Liver (tissue), 9 donors: ENCODE measurements around the gene CREB3L1. TPM values are rescaled to one million over a fixed set of nuclear protein-coding genes. Genes with fewer than 3 reads are reported as not detected.

Experiments used
- DNase-seq: peaks from one replicate; pipeline ENCODE4 v3.0.0-alpha.2; 2017; ENCODE audit warnings: low spot score
- H3K27ac ChIP-seq, 2 donors: one replicate each; pipeline ENCODE4 v1.7.0; 2013; ENCODE audit warnings: inconsistent platforms in 2 of 2, low read length in 2 of 2, control low read depth in 1 of 2, low read depth in 1 of 2, mild to moderate bottlenecking in 1 of 2
- H3K27me3 ChIP-seq, 4 donors: one replicate each; pipeline versions ENCODE4 v1.6.1 to v1.7.0; 2013; ENCODE audit warnings: low read length in 3 of 4, inconsistent platforms in 1 of 4, mild to moderate bottlenecking in 1 of 4, moderate library complexity in 1 of 4; ENCODE audit not compliant: control insufficient read depth in 4 of 4, insufficient read depth in 4 of 4
- H3K36me3 ChIP-seq, 4 donors: one replicate each; pipeline versions ENCODE4 v1.6.1 to v1.7.0; 2013; ENCODE audit warnings: low read length in 3 of 4, mild to moderate bottlenecking in 3 of 4, low read depth in 1 of 4, moderate library complexity in 1 of 4; ENCODE audit not compliant: control insufficient read depth in 4 of 4, insufficient read depth in 3 of 4
- H3K4me1 ChIP-seq, 4 donors: one replicate each; pipeline versions ENCODE4 v1.6.1 to v1.7.0; 2013; ENCODE audit warnings: low read length in 3 of 4, mild to moderate bottlenecking in 3 of 4, moderate library complexity in 1 of 4; ENCODE audit not compliant: control insufficient read depth in 4 of 4, insufficient read depth in 4 of 4
- H3K4me3 ChIP-seq, 3 donors: one replicate each; pipeline versions ENCODE4 v1.6.1 to v1.7.0; 2013; ENCODE audit warnings: low read length in 3 of 3, control low read depth in 1 of 3, low read depth in 1 of 3, mild to moderate bottlenecking in 1 of 3
- H3K9ac ChIP-seq, 2 donors: one replicate each; pipeline ENCODE4 v1.7.0; 2013; ENCODE audit warnings: low read length in 2 of 2, mild to moderate bottlenecking in 2 of 2, moderate library complexity in 2 of 2, control low read depth in 1 of 2, low read depth in 1 of 2
- H3K9me3 ChIP-seq, 4 donors: one replicate each; pipeline versions ENCODE4 v1.6.1 to v1.7.0; 2013; ENCODE audit warnings: low read length in 3 of 4; ENCODE audit not compliant: control insufficient read depth in 4 of 4
- EGR1 ChIP-seq, 2 donors: IDR thresholded peaks; 2 replicates each; pipeline ENCODE4 v1.6.1; 2016 to 2018; ENCODE audit warnings: antibody characterized with exemption in 2 of 2, low read depth in 2 of 2
- FOXA2 ChIP-seq: IDR thresholded peaks from 2 replicates; pipeline ENCODE4 v1.6.1; 2016; ENCODE audit warnings: antibody characterized with exemption
- GABPA ChIP-seq, 2 donors: IDR thresholded peaks in 1 of 2; conservative IDR thresholded peaks in 1 of 2; 2 replicates each; pipeline ENCODE4 v1.6.1; 2016; ENCODE audit warnings: antibody characterized with exemption in 2 of 2, mild to moderate bottlenecking in 1 of 2, moderate library complexity in 1 of 2
- HNF4A ChIP-seq, 2 donors: conservative IDR thresholded peaks; 2 replicates each; pipeline ENCODE4 v1.6.1; 2016; ENCODE audit warnings: antibody characterized with exemption in 2 of 2, mild to moderate bottlenecking in 2 of 2
- HNF4G ChIP-seq: IDR thresholded peaks from 2 replicates; pipeline ENCODE4 v1.6.1; 2016; ENCODE audit warnings: antibody characterized with exemption
- JUND ChIP-seq, 2 donors: IDR thresholded peaks; 2 replicates each; pipeline ENCODE4 v1.6.1; 2016; ENCODE audit warnings: antibody characterized with exemption in 2 of 2
- NR2F2 ChIP-seq: IDR thresholded peaks from 2 replicates; pipeline ENCODE4 v1.6.1; 2016; ENCODE audit warnings: antibody characterized with exemption
- RAD21 ChIP-seq, 2 donors: IDR thresholded peaks; 2 replicates each; pipeline ENCODE4 v1.6.1; 2016; ENCODE audit warnings: antibody characterized with exemption in 2 of 2, mild to moderate bottlenecking in 2 of 2
- RXRA ChIP-seq, 2 donors: IDR thresholded peaks; 2 replicates each; pipeline ENCODE4 v1.6.1; 2017 to 2018; ENCODE audit warnings: antibody characterized with exemption in 2 of 2, mild to moderate bottlenecking in 1 of 2
- SP1 ChIP-seq: IDR thresholded peaks from 2 replicates; pipeline ENCODE4 v1.6.1; 2018; ENCODE audit warnings: antibody characterized with exemption, mild to moderate bottlenecking
- YY1 ChIP-seq: IDR thresholded peaks from 2 replicates; pipeline ENCODE4 v1.6.1; 2016; ENCODE audit warnings: antibody characterized with exemption, mild to moderate bottlenecking
- WGBS: extraction: QIAGEN DNeasy Blood & Tissue Kit; methylation state at CpG from one replicate; pipeline ENCODE4 v1.1.7; 2013; 5-methylcytosine and 5-hydroxymethylcytosine counted together
- polyA plus RNA-seq, 2 donors: library from polyadenylated mRNA; stranded (reverse) in 1 of 2; unstranded in 1 of 2; fragments of 200-250 nt in 1 of 2; fragments of >200 nt in 1 of 2; fragmentation: Nextera tagmentation in 1 of 2; extraction: Ambion mirVana in 1 of 2; gene quantifications; one replicate each; pipeline versions ENCODE4 v1.2.1 to v1.2.3, GENCODE V29; 2013 to 2015
- total RNA-seq, 2 donors: library from RNA; depleted of rRNA; stranded (reverse); fragments of >200 nt; gene quantifications; one replicate each; pipeline ENCODE4 v1.2.3, GENCODE V29; 2014
- TF ChIP-seq, protein P1 (sequence below): IDR thresholded peaks from 2 replicates; pipeline ENCODE4 v1.6.1; 2016; ENCODE audit warnings: antibody characterized with exemption
- TF ChIP-seq, protein P2 (sequence below): IDR thresholded peaks from 2 replicates; pipeline ENCODE4 v1.6.1; 2016; ENCODE audit warnings: antibody characterized with exemption
- TF ChIP-seq, protein P3 (sequence below): fragments of 150-350 bp; IDR thresholded peaks from 2 replicates; pipeline ENCODE4 v1.5.1; 2017; ENCODE audit warnings: improper control_type of control experiment, low read depth, low read length; ENCODE audit not compliant: missing input control
- TF ChIP-seq, protein P4 (sequence below): IDR thresholded peaks from 2 replicates; pipeline ENCODE4 v1.6.1; 2016; ENCODE audit warnings: antibody characterized with exemption, mild to moderate bottlenecking
- donor health status: healthy.
- donor health status: healthy.
- donor health status: healthy.
- donor health status: healthy.
- donor health status: healthy.

Gene CREB3L1
- total and polyA plus RNA-seq, 4 donors: 0.14 to 1.3 (median 0.33) TPM

DNA sequence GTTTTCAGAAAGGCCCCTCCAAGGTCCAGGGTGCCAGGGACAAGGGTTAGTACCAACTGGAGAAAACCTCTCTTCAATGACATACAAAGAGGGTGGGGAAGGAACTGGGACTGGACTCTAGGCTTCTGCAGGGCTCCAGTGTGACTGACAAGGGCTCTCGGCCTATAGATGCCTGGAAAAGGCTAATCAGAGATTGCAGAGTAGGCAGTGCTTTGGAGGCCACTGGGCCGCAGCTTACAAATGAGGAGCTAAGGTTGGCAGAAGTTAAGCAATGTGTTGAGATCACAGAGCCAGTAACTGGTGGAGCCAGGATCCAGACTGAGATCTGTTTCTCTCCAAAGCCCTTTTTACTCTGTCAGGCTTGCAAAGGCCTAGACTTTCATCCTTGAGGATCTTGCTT is 62.4 kb downstream of the CREB3L1 start:
- peaks cover 0 to 8% (median 0%) of the 10 kb centered on the region in 4 donors for H3K4me1 ChIP-seq
- H3K4me3 ChIP-seq: no peak overlapping the region
- H3K9me3 ChIP-seq: no peaks in the 10 kb centered on the region
- no peak overlapping the region for H3K27ac ChIP-seq
- no peak overlapping the region for H3K9ac ChIP-seq
- WGBS: 88% methylated on average over 2 of the region's 2 CpGs
- DNase-seq: no peak
- TF ChIP-seq GABPA (IDR thresholded peaks at IDR 0.05 in 1 of 2, conservative IDR thresholded peaks at IDR 0.05 in 1 of 2): no peak
- no peak for TF ChIP-seq HNF4G
- no peak for TF ChIP-seq RXRA (IDR thresholded peaks at IDR 0.05)
- TF ChIP-seq, protein P1, sequence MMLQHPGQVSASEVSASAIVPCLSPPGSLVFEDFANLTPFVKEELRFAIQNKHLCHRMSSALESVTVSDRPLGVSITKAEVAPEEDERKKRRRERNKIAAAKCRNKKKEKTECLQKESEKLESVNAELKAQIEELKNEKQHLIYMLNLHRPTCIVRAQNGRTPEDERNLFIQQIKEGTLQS: no peak
- no peak for TF ChIP-seq SP1
- no peak for TF ChIP-seq JUND (IDR thresholded peaks at IDR 0.05)
- TF ChIP-seq EGR1 (IDR thresholded peaks at IDR 0.05; ENCODE audit: low read depth in 2 of 2): no peak
- no peak for TF ChIP-seq RAD21 (IDR thresholded peaks at IDR 0.05)
- TF ChIP-seq NR2F2: no peak
- TF ChIP-seq, protein P2, sequence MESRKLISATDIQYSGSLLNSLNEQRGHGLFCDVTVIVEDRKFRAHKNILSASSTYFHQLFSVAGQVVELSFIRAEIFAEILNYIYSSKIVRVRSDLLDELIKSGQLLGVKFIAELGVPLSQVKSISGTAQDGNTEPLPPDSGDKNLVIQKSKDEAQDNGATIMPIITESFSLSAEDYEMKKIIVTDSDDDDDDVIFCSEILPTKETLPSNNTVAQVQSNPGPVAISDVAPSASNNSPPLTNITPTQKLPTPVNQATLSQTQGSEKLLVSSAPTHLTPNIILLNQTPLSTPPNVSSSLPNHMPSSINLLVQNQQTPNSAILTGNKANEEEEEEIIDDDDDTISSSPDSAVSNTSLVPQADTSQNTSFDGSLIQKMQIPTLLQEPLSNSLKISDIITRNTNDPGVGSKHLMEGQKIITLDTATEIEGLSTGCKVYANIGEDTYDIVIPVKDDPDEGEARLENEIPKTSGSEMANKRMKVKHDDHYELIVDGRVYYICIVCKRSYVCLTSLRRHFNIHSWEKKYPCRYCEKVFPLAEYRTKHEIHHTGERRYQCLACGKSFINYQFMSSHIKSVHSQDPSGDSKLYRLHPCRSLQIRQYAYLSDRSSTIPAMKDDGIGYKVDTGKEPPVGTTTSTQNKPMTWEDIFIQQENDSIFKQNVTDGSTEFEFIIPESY: no peak
- no peak for TF ChIP-seq YY1
- TF ChIP-seq HNF4A (conservative IDR thresholded peaks at IDR 0.05): no peak
- H3K36me3 ChIP-seq: no peaks in the 10 kb centered on the region
- no peaks in the 10 kb centered on the region for H3K27me3 ChIP-seq

DNA sequence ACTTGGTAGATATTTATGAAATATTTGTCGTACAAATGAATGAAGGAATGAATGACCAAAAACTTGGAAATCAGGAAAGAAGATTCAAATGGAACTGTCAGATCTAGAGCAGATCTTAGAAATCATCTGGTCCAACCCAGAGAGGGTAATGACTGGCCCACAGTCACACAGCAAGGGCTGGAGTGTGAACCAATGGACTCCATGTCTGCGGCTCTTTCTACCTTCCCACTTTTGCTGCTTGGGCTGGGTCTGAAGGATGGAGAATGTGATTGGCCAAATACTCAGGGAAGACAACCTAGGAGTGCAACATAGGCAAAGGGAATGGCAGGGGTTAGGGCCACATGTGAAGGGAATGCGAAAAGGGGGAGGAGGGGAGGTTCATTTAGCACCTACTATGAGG is 64.0 kb downstream of the CREB3L1 start:
- Histone ChIP-seq H3K4me3 (no peak overlapping the region), H3K27me3 (no peaks in the 10 kb centered on the region), H3K27ac (no peak overlapping the region), H3K9me3 (no peaks in the 10 kb centered on the region), H3K9ac (no peak overlapping the region), H3K4me1 (peaks cover 0 to 8% (median 0%) of the 10 kb centered on the region in 4 donors), H3K36me3 (no peaks in the 10 kb centered on the region)
- no peak for DNase-seq
- WGBS: 90% methylated on average over 3 of the region's 3 CpGs
- TF ChIP-seq JUND (IDR thresholded peaks at IDR 0.05): no peak
- TF ChIP-seq, protein P3, sequence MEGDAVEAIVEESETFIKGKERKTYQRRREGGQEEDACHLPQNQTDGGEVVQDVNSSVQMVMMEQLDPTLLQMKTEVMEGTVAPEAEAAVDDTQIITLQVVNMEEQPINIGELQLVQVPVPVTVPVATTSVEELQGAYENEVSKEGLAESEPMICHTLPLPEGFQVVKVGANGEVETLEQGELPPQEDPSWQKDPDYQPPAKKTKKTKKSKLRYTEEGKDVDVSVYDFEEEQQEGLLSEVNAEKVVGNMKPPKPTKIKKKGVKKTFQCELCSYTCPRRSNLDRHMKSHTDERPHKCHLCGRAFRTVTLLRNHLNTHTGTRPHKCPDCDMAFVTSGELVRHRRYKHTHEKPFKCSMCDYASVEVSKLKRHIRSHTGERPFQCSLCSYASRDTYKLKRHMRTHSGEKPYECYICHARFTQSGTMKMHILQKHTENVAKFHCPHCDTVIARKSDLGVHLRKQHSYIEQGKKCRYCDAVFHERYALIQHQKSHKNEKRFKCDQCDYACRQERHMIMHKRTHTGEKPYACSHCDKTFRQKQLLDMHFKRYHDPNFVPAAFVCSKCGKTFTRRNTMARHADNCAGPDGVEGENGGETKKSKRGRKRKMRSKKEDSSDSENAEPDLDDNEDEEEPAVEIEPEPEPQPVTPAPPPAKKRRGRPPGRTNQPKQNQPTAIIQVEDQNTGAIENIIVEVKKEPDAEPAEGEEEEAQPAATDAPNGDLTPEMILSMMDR: no peak
- no peak for TF ChIP-seq GABPA (IDR thresholded peaks at IDR 0.05 in 1 of 2, conservative IDR thresholded peaks at IDR 0.05 in 1 of 2)
- TF ChIP-seq FOXA2: no peak
- no peak for TF ChIP-seq NR2F2
- TF ChIP-seq, protein P4, sequence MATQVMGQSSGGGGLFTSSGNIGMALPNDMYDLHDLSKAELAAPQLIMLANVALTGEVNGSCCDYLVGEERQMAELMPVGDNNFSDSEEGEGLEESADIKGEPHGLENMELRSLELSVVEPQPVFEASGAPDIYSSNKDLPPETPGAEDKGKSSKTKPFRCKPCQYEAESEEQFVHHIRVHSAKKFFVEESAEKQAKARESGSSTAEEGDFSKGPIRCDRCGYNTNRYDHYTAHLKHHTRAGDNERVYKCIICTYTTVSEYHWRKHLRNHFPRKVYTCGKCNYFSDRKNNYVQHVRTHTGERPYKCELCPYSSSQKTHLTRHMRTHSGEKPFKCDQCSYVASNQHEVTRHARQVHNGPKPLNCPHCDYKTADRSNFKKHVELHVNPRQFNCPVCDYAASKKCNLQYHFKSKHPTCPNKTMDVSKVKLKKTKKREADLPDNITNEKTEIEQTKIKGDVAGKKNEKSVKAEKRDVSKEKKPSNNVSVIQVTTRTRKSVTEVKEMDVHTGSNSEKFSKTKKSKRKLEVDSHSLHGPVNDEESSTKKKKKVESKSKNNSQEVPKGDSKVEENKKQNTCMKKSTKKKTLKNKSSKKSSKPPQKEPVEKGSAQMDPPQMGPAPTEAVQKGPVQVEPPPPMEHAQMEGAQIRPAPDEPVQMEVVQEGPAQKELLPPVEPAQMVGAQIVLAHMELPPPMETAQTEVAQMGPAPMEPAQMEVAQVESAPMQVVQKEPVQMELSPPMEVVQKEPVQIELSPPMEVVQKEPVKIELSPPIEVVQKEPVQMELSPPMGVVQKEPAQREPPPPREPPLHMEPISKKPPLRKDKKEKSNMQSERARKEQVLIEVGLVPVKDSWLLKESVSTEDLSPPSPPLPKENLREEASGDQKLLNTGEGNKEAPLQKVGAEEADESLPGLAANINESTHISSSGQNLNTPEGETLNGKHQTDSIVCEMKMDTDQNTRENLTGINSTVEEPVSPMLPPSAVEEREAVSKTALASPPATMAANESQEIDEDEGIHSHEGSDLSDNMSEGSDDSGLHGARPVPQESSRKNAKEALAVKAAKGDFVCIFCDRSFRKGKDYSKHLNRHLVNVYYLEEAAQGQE: no peak
- no peak for TF ChIP-seq HNF4G
